ENCODE data around the gene COL21A1.

DNA sequence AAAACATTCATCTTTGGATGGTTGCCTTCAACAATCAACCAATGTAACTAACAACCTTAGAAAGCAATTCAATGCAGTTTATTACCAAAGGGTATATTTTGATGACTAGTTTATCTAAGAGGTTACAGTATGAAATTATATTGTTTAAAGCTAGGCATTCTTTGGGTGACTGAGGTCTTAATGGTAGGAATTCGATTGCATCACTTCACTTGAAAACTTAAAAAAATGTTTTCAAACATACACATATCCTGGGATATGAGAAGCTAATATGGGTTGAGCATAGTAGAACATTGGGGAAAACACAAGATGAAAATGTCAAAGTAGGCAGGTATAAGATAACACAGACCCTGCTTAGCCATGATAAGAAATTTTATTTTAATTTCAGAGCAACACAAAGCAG, 227.4 kb downstream of the COL21A1 start:
- TF ChIP-seq, protein P1, sequence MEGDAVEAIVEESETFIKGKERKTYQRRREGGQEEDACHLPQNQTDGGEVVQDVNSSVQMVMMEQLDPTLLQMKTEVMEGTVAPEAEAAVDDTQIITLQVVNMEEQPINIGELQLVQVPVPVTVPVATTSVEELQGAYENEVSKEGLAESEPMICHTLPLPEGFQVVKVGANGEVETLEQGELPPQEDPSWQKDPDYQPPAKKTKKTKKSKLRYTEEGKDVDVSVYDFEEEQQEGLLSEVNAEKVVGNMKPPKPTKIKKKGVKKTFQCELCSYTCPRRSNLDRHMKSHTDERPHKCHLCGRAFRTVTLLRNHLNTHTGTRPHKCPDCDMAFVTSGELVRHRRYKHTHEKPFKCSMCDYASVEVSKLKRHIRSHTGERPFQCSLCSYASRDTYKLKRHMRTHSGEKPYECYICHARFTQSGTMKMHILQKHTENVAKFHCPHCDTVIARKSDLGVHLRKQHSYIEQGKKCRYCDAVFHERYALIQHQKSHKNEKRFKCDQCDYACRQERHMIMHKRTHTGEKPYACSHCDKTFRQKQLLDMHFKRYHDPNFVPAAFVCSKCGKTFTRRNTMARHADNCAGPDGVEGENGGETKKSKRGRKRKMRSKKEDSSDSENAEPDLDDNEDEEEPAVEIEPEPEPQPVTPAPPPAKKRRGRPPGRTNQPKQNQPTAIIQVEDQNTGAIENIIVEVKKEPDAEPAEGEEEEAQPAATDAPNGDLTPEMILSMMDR (IDR thresholded peaks at IDR 0.05), result no peak
- TF ChIP-seq POLR2A (IDR thresholded peaks at IDR 0.05), result no peak

All from gastroesophageal sphincter (tissue), 3 donors.